Liver (tissue), 9 donors: Measurements from ENCODE around the gene RMND5A. TPM values are rescaled to one million over a fixed set of nuclear protein-coding genes. Genes with fewer than 3 reads are reported as not detected.

ENCODE experiments used
- DNase-seq: peaks from one replicate; pipeline ENCODE4 v3.0.0-alpha.2; 2017; ENCODE audit warnings: low spot score
- H3K27ac ChIP-seq, 2 donors: one replicate each; pipeline ENCODE4 v1.7.0; 2013; ENCODE audit warnings: inconsistent platforms in 2 of 2, low read length in 2 of 2, control low read depth in 1 of 2, low read depth in 1 of 2, mild to moderate bottlenecking in 1 of 2
- H3K27me3 ChIP-seq, 4 donors: one replicate each; pipeline versions ENCODE4 v1.6.1 to v1.7.0; 2013; ENCODE audit warnings: low read length in 3 of 4, inconsistent platforms in 1 of 4, mild to moderate bottlenecking in 1 of 4, moderate library complexity in 1 of 4; ENCODE audit not compliant: control insufficient read depth in 4 of 4, insufficient read depth in 4 of 4
- H3K36me3 ChIP-seq, 4 donors: one replicate each; pipeline versions ENCODE4 v1.6.1 to v1.7.0; 2013; ENCODE audit warnings: low read length in 3 of 4, mild to moderate bottlenecking in 3 of 4, low read depth in 1 of 4, moderate library complexity in 1 of 4; ENCODE audit not compliant: control insufficient read depth in 4 of 4, insufficient read depth in 3 of 4
- H3K4me1 ChIP-seq, 4 donors: one replicate each; pipeline versions ENCODE4 v1.6.1 to v1.7.0; 2013; ENCODE audit warnings: low read length in 3 of 4, mild to moderate bottlenecking in 3 of 4, moderate library complexity in 1 of 4; ENCODE audit not compliant: control insufficient read depth in 4 of 4, insufficient read depth in 4 of 4
- H3K4me3 ChIP-seq, 3 donors: one replicate each; pipeline versions ENCODE4 v1.6.1 to v1.7.0; 2013; ENCODE audit warnings: low read length in 3 of 3, control low read depth in 1 of 3, low read depth in 1 of 3, mild to moderate bottlenecking in 1 of 3
- H3K9ac ChIP-seq, 2 donors: one replicate each; pipeline ENCODE4 v1.7.0; 2013; ENCODE audit warnings: low read length in 2 of 2, mild to moderate bottlenecking in 2 of 2, moderate library complexity in 2 of 2, control low read depth in 1 of 2, low read depth in 1 of 2
- H3K9me3 ChIP-seq, 4 donors: one replicate each; pipeline versions ENCODE4 v1.6.1 to v1.7.0; 2013; ENCODE audit warnings: low read length in 3 of 4; ENCODE audit not compliant: control insufficient read depth in 4 of 4
- EGR1 ChIP-seq, 2 donors: IDR thresholded peaks; 2 replicates each; pipeline ENCODE4 v1.6.1; 2016 to 2018; ENCODE audit warnings: antibody characterized with exemption in 2 of 2, low read depth in 2 of 2
- FOXA2 ChIP-seq: IDR thresholded peaks from 2 replicates; pipeline ENCODE4 v1.6.1; 2016; ENCODE audit warnings: antibody characterized with exemption
- HNF4A ChIP-seq, 2 donors: conservative IDR thresholded peaks; 2 replicates each; pipeline ENCODE4 v1.6.1; 2016; ENCODE audit warnings: antibody characterized with exemption in 2 of 2, mild to moderate bottlenecking in 2 of 2
- HNF4G ChIP-seq: IDR thresholded peaks from 2 replicates; pipeline ENCODE4 v1.6.1; 2016; ENCODE audit warnings: antibody characterized with exemption
- JUND ChIP-seq, 2 donors: IDR thresholded peaks; 2 replicates each; pipeline ENCODE4 v1.6.1; 2016; ENCODE audit warnings: antibody characterized with exemption in 2 of 2
- NR2F2 ChIP-seq: IDR thresholded peaks from 2 replicates; pipeline ENCODE4 v1.6.1; 2016; ENCODE audit warnings: antibody characterized with exemption
- SP1 ChIP-seq: IDR thresholded peaks from 2 replicates; pipeline ENCODE4 v1.6.1; 2018; ENCODE audit warnings: antibody characterized with exemption, mild to moderate bottlenecking
- WGBS: extraction: QIAGEN DNeasy Blood & Tissue Kit; methylation state at CpG from one replicate; pipeline ENCODE4 v1.1.7; 2013; 5-methylcytosine and 5-hydroxymethylcytosine counted together
- polyA plus RNA-seq, 2 donors: library from polyadenylated mRNA; stranded (reverse) in 1 of 2; unstranded in 1 of 2; fragments of 200-250 nt in 1 of 2; fragments of >200 nt in 1 of 2; fragmentation: Nextera tagmentation in 1 of 2; extraction: Ambion mirVana in 1 of 2; gene quantifications; one replicate each; pipeline versions ENCODE4 v1.2.1 to v1.2.3, GENCODE V29; 2013 to 2015
- total RNA-seq, 2 donors: library from RNA; depleted of rRNA; stranded (reverse); fragments of >200 nt; gene quantifications; one replicate each; pipeline ENCODE4 v1.2.3, GENCODE V29; 2014
- TF ChIP-seq, protein P1 (sequence below): IDR thresholded peaks from 2 replicates; pipeline ENCODE4 v1.6.1; 2016; ENCODE audit warnings: antibody characterized with exemption
- TF ChIP-seq, protein P2 (sequence below): IDR thresholded peaks from 2 replicates; pipeline ENCODE4 v1.6.1; 2016; ENCODE audit warnings: antibody characterized with exemption, mild to moderate bottlenecking
- donor health status: healthy.
- donor health status: healthy.
- donor health status: healthy.
- donor health status: healthy.
- donor health status: healthy.

The RMND5A gene
- total and polyA plus RNA-seq, 4 donors, result 8.8 to 74.5 (median 29.2) TPM

DNA sequence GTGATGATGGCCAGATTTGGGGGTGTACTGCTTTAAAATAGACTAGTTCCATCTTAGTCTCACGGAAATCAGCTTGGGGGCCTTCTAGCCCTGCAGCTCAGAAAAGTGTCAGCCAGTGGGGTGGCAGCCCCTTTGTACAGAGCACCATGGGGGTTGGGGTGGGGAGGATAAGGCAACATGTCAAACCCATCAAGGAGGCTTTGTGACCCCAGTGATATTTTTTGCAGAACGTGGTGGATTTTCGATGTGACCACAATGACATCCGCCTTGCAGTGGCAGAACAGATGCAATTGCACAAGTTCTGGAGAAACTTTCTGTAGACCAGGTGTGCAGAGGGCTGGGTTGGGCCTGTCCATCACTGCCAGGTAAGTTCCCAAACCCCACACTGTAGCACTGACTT lies 73.7 kb downstream of the RMND5A start:
- peaks cover 9 to 16% (median 11%) of the 10 kb centered on the region in 4 donors for H3K9me3 ChIP-seq
- DNase-seq, result no peak
- no peak overlapping the region for H3K4me3 ChIP-seq
- no peak overlapping the region for H3K27ac ChIP-seq
- 83% methylated on average over 4 of the region's 4 CpGs for WGBS
- H3K9ac ChIP-seq, result no peak overlapping the region
- TF ChIP-seq EGR1 (IDR thresholded peaks at IDR 0.05; ENCODE audit: low read depth in 2 of 2) (no peak), JUND (IDR thresholded peaks at IDR 0.05) (no peak), FOXA2 (no peak)
- TF ChIP-seq, protein P1, sequence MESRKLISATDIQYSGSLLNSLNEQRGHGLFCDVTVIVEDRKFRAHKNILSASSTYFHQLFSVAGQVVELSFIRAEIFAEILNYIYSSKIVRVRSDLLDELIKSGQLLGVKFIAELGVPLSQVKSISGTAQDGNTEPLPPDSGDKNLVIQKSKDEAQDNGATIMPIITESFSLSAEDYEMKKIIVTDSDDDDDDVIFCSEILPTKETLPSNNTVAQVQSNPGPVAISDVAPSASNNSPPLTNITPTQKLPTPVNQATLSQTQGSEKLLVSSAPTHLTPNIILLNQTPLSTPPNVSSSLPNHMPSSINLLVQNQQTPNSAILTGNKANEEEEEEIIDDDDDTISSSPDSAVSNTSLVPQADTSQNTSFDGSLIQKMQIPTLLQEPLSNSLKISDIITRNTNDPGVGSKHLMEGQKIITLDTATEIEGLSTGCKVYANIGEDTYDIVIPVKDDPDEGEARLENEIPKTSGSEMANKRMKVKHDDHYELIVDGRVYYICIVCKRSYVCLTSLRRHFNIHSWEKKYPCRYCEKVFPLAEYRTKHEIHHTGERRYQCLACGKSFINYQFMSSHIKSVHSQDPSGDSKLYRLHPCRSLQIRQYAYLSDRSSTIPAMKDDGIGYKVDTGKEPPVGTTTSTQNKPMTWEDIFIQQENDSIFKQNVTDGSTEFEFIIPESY, result no peak
- H3K36me3 ChIP-seq, result no peaks in the 10 kb centered on the region
- H3K27me3 ChIP-seq, result peaks cover 0 to 8% (median 3%) of the 10 kb centered on the region in 4 donors
- peaks cover 9 to 17% (median 12%) of the 10 kb centered on the region in 4 donors for H3K4me1 ChIP-seq

DNA sequence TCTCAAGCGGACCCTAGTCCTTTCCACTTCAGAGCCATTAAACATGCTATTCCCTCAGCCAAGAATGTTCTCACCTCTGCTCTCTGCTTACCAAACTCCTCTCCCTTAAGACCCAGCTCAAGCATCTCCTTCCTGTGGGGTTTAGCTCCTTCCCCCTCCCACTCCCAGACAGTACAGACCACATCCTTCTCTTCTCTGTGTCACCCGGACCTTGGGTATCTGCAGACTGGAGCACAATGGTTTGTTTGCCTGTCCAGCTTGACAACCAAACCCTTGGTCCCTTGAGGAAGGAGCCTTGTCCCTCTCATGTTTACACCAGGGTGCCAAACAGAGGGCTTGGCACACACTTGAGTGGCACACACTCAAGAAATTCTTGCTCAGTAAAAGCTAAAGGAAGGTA lies 74.8 kb downstream of the RMND5A start:
- Histone ChIP-seq H3K27ac (no peak overlapping the region), H3K4me1 (peaks cover 3 to 14% (median 6%) of the 10 kb centered on the region in 4 donors), H3K4me3 (no peak overlapping the region), H3K9me3 (peaks cover 9 to 16% (median 11%) of the 10 kb centered on the region in 4 donors), H3K36me3 (no peaks in the 10 kb centered on the region), H3K9ac (no peak overlapping the region), H3K27me3 (peaks cover 0 to 8% (median 2%) of the 10 kb centered on the region in 4 donors)
- no peak for DNase-seq
- 84% methylated on average over 2 of the region's 2 CpGs for WGBS
- no peak for TF ChIP-seq FOXA2
- TF ChIP-seq, protein P2, sequence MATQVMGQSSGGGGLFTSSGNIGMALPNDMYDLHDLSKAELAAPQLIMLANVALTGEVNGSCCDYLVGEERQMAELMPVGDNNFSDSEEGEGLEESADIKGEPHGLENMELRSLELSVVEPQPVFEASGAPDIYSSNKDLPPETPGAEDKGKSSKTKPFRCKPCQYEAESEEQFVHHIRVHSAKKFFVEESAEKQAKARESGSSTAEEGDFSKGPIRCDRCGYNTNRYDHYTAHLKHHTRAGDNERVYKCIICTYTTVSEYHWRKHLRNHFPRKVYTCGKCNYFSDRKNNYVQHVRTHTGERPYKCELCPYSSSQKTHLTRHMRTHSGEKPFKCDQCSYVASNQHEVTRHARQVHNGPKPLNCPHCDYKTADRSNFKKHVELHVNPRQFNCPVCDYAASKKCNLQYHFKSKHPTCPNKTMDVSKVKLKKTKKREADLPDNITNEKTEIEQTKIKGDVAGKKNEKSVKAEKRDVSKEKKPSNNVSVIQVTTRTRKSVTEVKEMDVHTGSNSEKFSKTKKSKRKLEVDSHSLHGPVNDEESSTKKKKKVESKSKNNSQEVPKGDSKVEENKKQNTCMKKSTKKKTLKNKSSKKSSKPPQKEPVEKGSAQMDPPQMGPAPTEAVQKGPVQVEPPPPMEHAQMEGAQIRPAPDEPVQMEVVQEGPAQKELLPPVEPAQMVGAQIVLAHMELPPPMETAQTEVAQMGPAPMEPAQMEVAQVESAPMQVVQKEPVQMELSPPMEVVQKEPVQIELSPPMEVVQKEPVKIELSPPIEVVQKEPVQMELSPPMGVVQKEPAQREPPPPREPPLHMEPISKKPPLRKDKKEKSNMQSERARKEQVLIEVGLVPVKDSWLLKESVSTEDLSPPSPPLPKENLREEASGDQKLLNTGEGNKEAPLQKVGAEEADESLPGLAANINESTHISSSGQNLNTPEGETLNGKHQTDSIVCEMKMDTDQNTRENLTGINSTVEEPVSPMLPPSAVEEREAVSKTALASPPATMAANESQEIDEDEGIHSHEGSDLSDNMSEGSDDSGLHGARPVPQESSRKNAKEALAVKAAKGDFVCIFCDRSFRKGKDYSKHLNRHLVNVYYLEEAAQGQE, result no peak
- TF ChIP-seq JUND (IDR thresholded peaks at IDR 0.05), result no peak
- no peak for TF ChIP-seq SP1

DNA sequence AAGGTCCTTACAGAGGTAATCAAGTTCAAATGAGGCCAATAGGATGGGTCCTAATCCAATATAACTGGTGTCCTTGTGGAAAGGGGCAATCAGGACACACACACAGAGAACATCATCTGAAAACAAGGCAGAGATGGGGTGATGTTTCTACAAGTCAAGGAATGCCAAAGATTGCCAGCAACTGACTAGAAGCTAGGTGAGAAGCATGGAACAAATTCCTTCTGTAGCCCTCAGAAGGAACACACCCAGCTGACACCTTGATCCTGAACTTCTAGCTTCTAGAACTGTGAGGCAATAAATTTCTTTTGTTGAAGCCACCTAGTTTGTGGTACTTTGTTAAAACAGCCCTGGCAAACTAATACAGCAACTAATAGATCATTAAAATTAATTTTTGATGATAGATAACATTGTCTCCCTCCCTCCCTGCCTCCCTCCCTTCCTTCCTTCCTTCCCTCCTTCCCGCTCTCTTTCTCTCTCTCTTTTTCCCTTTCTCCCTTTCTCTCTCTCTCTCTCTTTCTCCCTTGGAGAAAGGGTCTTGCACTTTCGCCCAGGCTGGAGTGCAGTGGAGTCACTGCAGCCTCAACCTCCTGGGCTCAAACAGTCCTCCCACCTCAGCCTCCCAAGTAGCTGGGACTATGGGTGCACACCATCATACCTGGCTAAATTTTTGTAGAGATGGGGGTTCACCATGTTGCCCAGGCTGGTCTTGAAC lies 80.9 kb downstream of the RMND5A start:
- no peak overlapping the region for H3K27ac ChIP-seq

More for the DNA sequence above, 80.9 kb downstream of the RMND5A start:
- Histone ChIP-seq H3K4me1 (no peaks in the 10 kb centered on the region), H3K9me3 (peaks cover 9 to 16% (median 11%) of the 10 kb centered on the region in 4 donors), H3K9ac (no peak overlapping the region), H3K36me3 (no peaks in the 10 kb centered on the region), H3K27me3 (no peaks in the 10 kb centered on the region), H3K4me3 (no peak overlapping the region)
- DNase-seq, result no peak
- 91% methylated on average over 2 of the region's 2 CpGs for WGBS
- TF ChIP-seq HNF4A (conservative IDR thresholded peaks at IDR 0.05), result no peak
- no peak for TF ChIP-seq NR2F2
- no peak for TF ChIP-seq JUND (IDR thresholded peaks at IDR 0.05)
- TF ChIP-seq HNF4G, result no peak
